ENCODE data around the gene EMP3. TPM values are rescaled to one million over a fixed set of nuclear protein-coding genes. Genes with fewer than 3 reads are reported as not detected.

The EMP3 gene
- polyA plus RNA-seq, 4 donors, result 3.4 to 47.4 (median 19.7) TPM

- Histone ChIP-seq H3K4me1 (ENCODE audit: control insufficient read depth in 3 of 3, insufficient read depth in 2 of 3, low read depth in 1 of 3, low read length in 2 of 3) (no peaks in the 10 kb centered on the region), H3K27me3 (ENCODE audit: control insufficient read depth in 3 of 3, insufficient read depth in 3 of 3, low read length in 3 of 3) (no peaks in the 10 kb centered on the region), H3K36me3 (ENCODE audit: control insufficient read depth in 3 of 3, insufficient read depth in 2 of 3, low read depth in 1 of 3, low read length in 3 of 3) (peaks cover 12 to 38% (median 13%) of the 10 kb centered on the region in 3 donors), H3K27ac (ENCODE audit: low read depth in 1 of 3, low read length in 2 of 3) (no peak overlapping the region), H3K9me3 (ENCODE audit: control insufficient read depth in 2 of 2, insufficient read depth in 1 of 2, low read depth in 1 of 2, low read length in 1 of 2) (no peaks in the 10 kb centered on the region), H3K4me3 (ENCODE audit: low read depth in 1 of 3, low read length in 3 of 3) (no peak overlapping the region)
- 70 to 75% (median 73%) methylated on average over 5 of the region's 5 CpGs for WGBS, 3 donors
- FAIRE-seq (no peak), DNase-seq (peak in 1 of 2 donors; percentile 38)
Observed at GRCh38 chr19:48379058-48379457, 53.7 kb downstream of the EMP3 start.

Other genes starting within 250 kb of the EMP3 start
- gene PLA2G4C, start 214.7 kb upstream of the EMP3 start, polyA plus RNA-seq, result 10 to 100 TPM in 2 of 4 donors, 1 to 10 TPM in 2; 4.0 to 29.2 (median 11.4) TPM
- gene LIG1, start 155.2 kb upstream of the EMP3 start, polyA plus RNA-seq, result 10 to 100 TPM; 27.3 to 44.3 (median 33.3) TPM
- gene ZSWIM9, start 154.9 kb upstream of the EMP3 start, polyA plus RNA-seq, result 1 to 10 TPM; 4.0 to 6.8 (median 4.6) TPM
- 10 to 100 TPM; 13.0 to 36.1 (median 16.8) TPM for gene CARD8, start 69.6 kb upstream of the EMP3 start, polyA plus RNA-seq
- gene ZNF114, start 55.5 kb upstream of the EMP3 start, polyA plus RNA-seq, result 1 to 10 TPM in 1 of 4 donors, under 1 TPM in 1, not detected in 2; 0.36 to 3.0 TPM
- 10 to 100 TPM in 2 of 4 donors, 1 to 10 TPM in 2; 5.9 to 13.2 (median 10.6) TPM for gene TMEM143, start 38.4 kb downstream of the EMP3 start, polyA plus RNA-seq
- gene SYNGR4, start 38.8 kb downstream of the EMP3 start, polyA plus RNA-seq, result under 1 TPM in 2 of 4 donors, not detected in 2; 0.06 to 0.15 TPM
- gene KDELR1, start 66.0 kb downstream of the EMP3 start, polyA plus RNA-seq, result 100 to 1,000 TPM in 3 of 4 donors, 10 to 100 TPM in 1; 95.4 to 288 (median 166) TPM
- under 1 TPM in 2 of 4 donors, not detected in 2; 0.25 to 0.27 TPM for gene GRIN2D, start 68.1 kb downstream of the EMP3 start, polyA plus RNA-seq
- 10 to 100 TPM in 2 of 4 donors, 1 to 10 TPM in 2; 5.6 to 19.5 (median 12.8) TPM for gene GRWD1, start 120.4 kb downstream of the EMP3 start, polyA plus RNA-seq
- gene KCNJ14, start 130.0 kb downstream of the EMP3 start, polyA plus RNA-seq, result under 1 TPM; 0.22 to 0.80 (median 0.35) TPM
- gene CYTH2, start 143.8 kb downstream of the EMP3 start, polyA plus RNA-seq, result 10 to 100 TPM; 44.3 to 55.1 (median 54.8) TPM
- 1 to 10 TPM; 3.6 to 7.6 (median 7.1) TPM for gene LMTK3, start 186.3 kb downstream of the EMP3 start, polyA plus RNA-seq
- 10 to 100 TPM in 3 of 4 donors, 1 to 10 TPM in 1; 3.4 to 28.1 (median 12.3) TPM for gene SULT2B1, start 226.6 kb downstream of the EMP3 start, polyA plus RNA-seq